GM19193 (cell line): ENCODE data around the gene GUCY2C.

ENCODE experiments used
- POLR2A ChIP-seq: IDR thresholded peaks from 4 replicates; pipeline ENCODE4 v1.6.1; 2011; ENCODE audit not compliant: insufficient read depth, insufficient read length; ENCODE audit errors: extremely low read depth

The GUCY2C gene

GRCh38 chr12:14694145-14694714, 2.2 kb downstream of the GUCY2C start:
- no peak for TF ChIP-seq POLR2A

DNA sequence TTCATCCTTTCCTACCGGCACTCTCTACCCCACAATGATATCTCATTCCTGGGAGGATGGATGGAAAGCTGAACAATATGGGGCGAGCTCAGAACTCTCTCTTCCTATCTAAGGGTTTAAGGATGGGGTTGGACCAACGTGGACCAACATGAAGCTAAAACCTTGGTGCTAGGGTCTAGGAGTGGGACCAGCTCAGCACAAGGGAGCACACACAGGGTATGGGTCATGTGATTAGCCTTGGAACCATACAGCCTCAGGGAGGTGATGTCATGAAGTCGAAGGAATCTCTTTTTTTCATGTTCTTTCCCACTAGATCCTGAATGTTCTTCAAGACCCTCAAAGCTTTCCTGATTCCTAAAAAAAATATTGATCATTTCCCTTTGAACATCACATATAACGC, 3.3 kb downstream of the GUCY2C start:
- no peak for TF ChIP-seq POLR2A

DNA sequence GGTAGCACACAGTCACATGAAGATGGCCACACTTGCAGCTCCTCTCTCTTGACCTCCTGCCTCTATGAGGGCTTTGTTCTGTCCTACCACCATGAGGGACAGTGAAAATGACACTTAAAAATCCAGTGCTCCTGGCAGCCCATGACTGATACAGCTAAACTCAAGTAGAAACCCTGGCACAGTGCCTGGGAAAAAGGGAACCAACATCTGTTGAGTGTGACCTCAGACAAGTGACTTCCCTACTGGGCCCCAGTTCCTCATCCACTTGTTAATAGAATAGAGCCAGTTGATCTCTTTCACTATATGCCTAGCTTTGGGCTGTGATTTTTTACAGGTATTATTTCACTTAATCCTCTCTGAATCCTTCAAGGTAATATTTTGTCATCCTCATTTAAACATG, 4.8 kb downstream of the GUCY2C start:
- no peak for TF ChIP-seq POLR2A

DNA sequence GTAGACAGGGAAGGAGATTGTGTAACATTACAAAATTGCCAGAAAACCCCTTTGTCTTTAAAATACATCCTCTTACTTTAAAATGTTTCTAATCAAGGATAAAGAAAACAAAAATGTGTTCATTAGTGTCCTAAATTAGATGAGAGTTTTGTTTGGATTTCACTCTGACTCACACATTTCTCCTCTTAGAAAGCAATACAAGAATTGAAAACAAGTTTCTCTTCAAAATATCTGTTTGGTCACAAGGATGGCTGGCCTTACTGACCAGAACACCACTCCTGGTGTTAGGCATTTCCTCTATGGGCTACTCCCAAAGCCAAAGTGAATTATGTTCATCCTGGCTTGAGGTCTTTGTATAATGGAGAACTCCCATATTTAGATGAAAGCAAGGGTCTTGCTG, 6.4 kb downstream of the GUCY2C start:
- TF ChIP-seq POLR2A: no peak

DNA sequence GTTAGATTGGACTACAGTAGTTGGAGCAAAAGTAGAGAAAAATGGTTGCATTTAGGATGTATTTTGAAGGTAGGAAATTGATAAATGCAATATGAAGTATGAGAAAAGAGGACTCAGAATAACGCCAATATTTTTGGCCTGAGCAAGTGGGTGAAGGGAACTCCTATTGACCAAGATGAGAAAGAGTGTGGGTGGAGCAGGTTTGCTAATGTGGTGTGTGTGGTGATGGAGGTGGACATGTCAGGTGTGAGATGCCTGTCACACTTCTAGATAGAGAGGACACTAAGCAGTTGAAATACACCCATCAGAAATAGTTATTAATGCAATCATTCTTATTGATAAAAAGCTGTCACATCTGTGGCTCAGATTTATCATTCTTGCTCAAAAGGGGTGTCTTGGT, 7.3 kb downstream of the GUCY2C start:
- TF ChIP-seq POLR2A: no peak

DNA sequence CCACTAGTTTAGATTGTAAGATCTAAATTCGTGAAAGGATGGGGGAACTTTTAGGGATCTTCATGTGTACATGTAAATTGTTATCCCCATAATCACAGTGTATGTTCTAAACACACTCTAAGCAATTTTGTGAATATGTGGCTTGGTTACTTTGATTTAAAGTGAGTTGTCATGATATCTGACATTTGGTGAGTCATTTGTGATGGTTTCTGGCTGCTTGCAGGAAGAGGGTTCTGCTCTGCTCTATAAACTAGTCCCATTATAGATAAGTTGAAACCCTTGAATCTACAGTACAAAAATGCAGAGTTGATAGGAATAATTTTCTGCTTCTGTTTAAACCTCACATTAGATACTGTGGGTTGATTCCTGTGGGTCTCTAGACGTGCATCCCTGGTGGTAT, 14.8 kb downstream of the GUCY2C start:
- TF ChIP-seq POLR2A: no peak

DNA sequence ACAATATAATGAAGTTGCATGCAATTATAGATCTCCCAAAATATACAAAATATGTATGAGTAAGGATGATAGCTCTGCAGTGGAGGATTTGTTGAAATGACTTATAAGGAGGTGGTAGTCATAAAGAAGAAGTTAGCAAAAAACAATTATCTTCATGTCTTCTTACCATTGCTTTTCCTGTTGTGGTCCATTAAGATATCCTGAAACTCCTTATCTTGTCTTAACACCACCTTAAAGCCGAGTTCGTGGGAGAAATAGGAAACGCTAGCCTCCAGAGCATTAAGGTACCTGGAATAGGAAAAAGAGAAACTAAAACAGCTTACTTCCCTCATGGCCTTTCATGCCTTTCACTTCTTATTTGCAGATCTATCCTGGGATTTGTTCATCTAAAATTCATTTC, 15.2 kb downstream of the GUCY2C start:
- no peak for TF ChIP-seq POLR2A

DNA sequence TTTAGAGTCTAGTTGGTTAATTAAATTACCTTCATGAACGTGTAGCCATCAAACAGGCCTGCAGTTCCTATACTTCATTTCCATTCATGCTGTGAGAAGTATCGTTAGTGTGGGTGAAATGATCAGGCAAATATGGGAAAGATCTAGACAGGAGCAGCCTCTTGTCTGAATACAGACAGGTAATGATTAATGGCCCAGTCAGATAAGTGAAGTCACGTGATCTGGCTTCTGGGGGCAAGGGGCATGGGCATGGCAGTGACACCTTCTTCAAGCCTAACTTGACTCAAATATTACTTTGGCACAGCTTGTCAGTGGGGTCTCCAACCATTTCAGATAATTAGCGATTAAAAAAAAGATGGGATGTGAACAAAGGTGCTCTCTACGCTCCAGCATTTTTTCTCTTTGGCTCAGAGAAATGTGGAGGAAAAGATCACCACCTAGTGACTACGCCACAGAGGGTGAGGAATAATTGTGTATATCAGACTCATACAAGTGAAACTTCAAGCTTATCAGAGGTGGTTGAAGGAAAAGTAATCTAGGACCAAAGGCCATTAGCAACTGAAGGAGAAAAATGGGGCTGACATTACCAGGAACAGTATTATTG, 17.8 kb downstream of the GUCY2C start:
- no peak for TF ChIP-seq POLR2A

DNA sequence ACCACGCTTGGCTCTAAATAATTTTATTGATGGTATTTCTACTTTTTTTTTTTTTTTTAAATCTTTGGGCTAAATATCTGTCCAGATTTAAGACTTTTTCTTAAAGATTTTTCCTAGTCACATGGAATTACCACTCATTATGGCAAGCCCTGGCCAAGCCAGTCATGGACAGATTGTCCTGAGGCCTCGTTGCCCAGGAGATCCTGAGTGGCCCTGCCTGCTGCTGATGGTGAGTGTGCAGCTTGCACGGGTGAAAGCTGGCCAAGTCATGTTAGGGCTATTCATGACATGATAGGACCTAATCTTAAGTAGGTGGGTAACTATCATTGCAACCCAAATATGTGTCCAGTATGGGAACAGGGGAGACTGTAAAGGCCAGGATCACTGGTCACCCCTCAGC, 27.8 kb downstream of the GUCY2C start:
- no peak for TF ChIP-seq POLR2A

- TF ChIP-seq POLR2A: no peak
These were observed 30.7 kb downstream of the GUCY2C start for GRCh38 chr12:14665354-14666348.

DNA sequence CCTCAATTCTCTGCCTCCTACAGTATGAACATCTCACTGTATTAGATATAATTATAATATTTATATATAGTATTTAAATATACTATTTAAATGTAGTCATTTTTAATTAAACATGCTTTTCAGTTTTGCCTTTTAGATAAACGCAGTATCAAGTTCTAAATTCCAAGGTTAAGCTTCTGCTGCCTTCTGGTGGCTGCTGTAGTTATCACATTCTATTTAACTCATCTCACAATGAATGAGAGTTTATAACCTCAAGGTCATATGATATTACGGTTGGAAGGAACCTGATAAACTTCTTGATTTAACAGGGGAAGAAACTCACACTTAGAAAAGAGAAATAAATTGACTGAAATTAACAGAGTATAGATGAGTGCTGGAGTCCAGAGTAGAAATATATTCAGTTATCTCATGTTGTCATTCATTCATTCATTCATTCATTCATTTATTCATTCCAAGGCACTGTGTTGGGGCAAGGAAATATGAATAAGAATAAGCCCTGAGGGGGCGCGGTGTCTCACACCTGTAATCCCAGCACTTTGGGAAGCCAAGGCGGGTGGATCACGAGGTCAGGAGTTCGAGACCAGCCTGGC, 31.9 kb downstream of the GUCY2C start:
- no peak for TF ChIP-seq POLR2A

DNA sequence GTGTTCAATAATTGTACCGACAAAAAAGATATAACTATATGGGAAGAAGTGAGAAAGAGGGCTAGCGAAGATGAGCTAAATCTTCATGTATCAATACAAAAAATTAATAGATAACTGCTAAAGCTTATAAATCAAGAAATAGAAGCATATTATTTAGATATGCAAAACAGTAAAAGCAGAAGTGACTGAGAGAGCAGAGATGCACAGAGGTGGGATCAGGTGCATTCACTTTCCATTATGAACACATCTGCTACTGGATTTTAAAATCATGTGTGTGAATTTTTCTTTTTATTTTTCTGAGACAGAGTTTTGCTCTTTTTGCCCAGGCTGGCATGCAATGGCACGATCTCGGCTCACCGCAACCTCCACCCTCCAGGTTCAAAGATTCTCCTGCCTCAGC, 33.4 kb downstream of the GUCY2C start:
- no peak for TF ChIP-seq POLR2A

GRCh38 chr12:14656846-14657245, 39.6 kb downstream of the GUCY2C start:
- no peak for TF ChIP-seq POLR2A

DNA sequence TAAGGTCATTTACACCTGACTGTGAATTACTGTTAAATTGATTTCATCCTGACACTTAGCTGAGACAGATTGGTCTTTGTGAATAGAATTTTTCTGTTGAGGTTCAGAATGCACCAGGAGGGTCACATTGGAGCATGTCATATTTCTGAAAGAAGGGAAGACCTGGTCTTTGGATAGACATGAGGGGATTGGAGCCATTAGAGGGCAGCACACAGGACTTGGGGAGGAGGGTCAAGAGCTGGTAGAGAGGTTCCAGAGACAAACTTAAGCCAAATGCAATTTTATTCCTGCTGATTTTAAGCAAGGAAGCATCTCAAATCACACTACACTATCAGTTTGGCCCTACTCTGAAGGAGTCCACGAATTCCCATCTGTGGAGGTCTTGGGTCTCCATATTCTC, 41.1 kb downstream of the GUCY2C start:
- TF ChIP-seq POLR2A: no peak

- TF ChIP-seq POLR2A: no peak
These were observed 41.6 kb downstream of the GUCY2C start for GRCh38 chr12:14654842-14655241.
